NCI-H1436 (cell line): ENCODE results near the gene ZNF200.
"Not testable (repeated sequence)": the region's sequence is repeated elsewhere in the genome, so short reads cannot be mapped to it uniquely, and the experiment has no call there.

ENCODE experiments used
- DNase-seq: peaks from one replicate; lab custom pipeline; 2025; lab: John Stamatoyannopoulos, UW

The ZNF200 gene

GRCh38 chr16:3252967-3253366 lies 18.0 kb upstream of the ZNF200 start:
- no peak for DNase-seq

DNA sequence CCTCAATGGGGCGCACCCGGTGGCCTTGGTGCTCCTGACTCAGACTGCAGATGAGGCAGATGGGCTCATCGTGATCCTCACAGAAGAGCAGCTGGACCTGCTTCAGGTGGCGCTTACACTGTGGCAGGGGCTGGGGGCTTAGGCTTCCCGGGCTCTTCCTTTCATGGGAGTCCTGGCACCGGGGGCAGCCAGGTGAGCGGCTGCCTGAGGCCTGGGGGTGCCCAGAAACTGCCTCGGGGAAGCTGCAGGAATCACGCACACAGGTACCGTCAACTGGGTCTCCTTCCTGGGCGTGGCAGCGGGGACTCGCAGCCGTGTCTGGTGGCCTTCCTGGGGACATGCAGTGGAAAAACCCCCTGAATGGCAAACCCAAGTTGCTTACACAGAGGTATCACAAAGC lies 14.5 kb upstream of the ZNF200 start:
- DNase-seq = no peak

- no peak for DNase-seq
Measured at GRCh38 chr16:3249020-3249419, 14.1 kb upstream of the ZNF200 start.

GRCh38 chr16:3248596-3248995 lies 13.6 kb upstream of the ZNF200 start:
- DNase-seq = no peak

- DNase-seq = no peak
Measured at GRCh38 chr16:3246876-3247275, 11.9 kb upstream of the ZNF200 start.

- DNase-seq = no peak
Measured at GRCh38 chr16:3246002-3246401, 11.0 kb upstream of the ZNF200 start.

GRCh38 chr16:3243882-3244281 lies 8.9 kb upstream of the ZNF200 start:
- no peak for DNase-seq

- no peak for DNase-seq
Measured at GRCh38 chr16:3242709-3243108, 7.8 kb upstream of the ZNF200 start.

- no peak for DNase-seq
Measured at GRCh38 chr16:3241761-3242160, 6.8 kb upstream of the ZNF200 start.

- DNase-seq = no peak
Measured at GRCh38 chr16:3235856-3236669, 1.1 kb upstream of the ZNF200 start.

DNA sequence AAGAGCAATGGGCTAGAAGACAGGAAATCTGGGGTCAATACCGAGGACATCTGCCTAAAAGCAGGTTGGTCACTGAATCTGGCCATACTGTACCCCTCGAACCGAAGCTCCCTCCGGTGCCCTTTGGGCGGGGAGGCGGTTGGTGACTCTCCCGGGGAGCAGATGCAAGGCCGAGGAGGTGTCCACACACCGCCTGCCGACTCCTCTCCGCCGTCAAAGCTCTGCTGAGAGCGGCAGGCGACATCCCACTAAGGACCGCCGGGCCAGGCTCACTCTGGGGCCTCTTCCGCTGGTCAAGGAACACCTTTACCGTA lies 458 bp downstream of the ZNF200 start:
- no peak for DNase-seq

DNA sequence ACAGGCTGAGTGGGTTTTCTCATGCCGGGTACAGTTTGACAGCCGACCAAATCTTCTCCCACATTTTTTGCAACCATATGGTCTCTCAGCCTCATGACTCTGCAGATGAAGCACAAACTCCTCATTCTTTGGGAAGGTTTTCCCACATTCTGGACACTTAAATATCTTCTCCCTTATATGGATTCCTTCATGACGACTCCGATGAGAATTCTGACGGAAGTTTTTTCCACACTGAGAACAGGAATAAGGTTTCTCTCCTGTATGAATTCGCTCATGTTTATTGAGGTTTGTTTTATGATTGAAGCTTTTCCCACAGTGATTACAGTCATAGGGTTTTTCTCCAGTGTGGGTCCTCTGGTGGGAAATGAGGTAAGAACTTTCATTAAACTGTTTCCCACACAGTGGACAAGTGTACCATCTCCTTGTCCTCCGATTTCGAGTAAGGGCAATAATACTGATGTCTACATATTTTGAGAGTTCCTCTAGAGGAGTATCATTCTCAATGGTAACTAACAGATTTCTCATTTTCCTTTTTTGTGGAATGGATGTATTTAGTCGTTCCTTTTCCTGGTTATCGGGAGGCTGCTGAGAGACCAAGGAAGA lies 10.9 kb downstream of the ZNF200 start:
- no peak for DNase-seq

DNA sequence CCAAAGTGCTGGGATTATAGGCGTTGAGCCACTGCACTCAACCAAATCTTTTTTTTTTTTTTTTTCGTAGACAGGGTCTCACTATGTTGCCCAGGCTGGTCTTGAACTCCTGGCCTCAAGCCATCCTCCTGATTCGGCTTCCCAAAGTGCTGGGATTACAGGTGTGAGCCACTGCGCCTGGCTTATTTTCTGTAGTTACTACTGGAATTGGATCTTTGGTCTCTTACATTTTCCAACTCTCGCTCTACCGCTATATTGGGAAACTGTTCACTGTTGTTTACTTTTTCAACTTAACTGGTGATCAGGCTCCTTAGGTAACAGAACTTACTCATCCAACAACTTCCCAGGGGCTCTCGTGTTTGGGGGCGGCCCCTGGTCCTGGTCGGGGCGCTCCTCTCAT lies 14.1 kb downstream of the ZNF200 start:
- no peak for DNase-seq

DNA sequence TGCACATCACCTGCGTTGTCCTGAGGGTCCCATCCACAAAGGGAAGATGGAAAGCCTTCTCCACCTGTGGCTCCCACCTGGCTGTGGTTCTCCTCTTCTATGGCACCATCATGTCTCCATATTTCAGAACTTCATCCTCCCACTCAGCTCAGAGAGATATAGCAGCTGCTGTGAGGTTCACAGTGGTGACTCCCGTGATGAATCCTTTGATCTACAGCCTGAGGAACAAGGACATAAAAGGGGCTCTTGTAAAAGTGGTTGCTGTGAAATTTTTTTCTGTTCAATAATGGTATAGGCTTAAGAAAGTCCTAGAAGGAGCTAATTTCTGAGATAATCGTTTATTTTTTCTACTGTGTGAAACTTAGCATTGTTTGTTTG lies 18.7 kb downstream of the ZNF200 start:
- no peak for DNase-seq

- DNase-seq = no peak
Measured at GRCh38 chr16:3215601-3216262, 19.2 kb downstream of the ZNF200 start.

DNA sequence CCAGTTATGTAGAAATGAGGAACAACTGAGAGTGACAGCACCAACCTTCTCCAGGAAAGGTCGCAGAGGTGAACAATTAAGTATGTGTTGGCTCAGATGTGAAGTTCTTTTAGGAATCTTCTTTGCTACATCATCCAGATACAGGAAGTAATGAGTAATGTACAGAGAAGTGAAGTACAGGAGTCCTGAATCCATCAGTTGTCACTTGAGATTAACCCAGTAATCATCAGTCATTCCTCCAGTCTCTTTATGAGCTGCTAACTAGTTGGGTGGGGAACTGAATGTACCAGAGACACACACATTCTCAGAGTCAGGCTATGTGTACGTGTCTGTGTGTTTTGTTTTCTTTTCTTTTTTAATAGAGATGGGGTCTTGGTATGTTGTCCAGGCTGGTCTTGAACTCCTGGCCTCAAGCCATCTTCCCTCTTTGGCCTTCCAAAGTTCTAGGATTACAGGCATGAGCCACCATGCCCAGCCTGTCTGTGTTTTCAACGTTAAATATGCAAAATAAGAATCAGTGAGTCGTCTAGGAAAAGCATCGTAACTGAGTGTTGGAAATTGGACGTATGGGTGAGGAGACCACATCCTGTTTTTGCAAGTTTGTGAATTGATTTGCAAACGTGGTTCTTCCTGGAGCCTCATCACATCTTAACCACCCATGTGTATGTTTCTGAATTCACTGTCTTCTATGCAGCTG lies 19.9 kb downstream of the ZNF200 start:
- no peak for DNase-seq

GRCh38 chr16:3212567-3212966 lies 22.4 kb downstream of the ZNF200 start:
- DNase-seq = no peak

DNA sequence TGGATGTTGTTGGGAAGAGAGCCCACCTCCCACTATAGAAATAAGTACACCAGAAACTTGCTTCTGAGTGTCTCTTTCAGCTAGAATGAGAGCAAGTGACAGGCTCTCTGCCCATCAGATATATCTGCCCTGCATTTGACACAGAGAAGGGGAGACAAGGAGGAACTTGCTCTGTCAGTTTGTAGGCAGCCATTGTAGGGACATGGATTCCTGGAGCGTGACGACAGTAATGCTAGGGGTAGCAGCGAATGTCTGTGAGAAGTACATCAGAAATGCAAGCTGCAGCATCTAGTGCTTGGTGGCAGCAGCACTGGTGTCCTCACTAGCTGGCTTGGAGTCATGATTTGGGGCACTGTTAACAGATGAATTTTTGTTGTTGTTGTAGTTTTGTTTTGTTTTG lies 23.0 kb downstream of the ZNF200 start:
- no peak for DNase-seq

GRCh38 chr16:3207086-3207953 lies 27.6 kb downstream of the ZNF200 start:
- DNase-seq = no peak

- not testable (repeated sequence) for DNase-seq
Measured at GRCh38 chr16:3205939-3206338, 29.0 kb downstream of the ZNF200 start.

- DNase-seq = no peak
Measured at GRCh38 chr16:3202903-3203539, 31.9 kb downstream of the ZNF200 start.
